Common myeloid progenitor, CD34-positive (primary cell): ENCODE measurements around the gene ZNF491.
"Not testable (repeated sequence)": the region's sequence is repeated elsewhere in the genome, so short reads cannot be mapped to it uniquely, and the experiment has no call there.

Experiments used
- CTCF ChIA-PET: fragments of 350-600 bp; sonication (Branson Sonifier 250); formaldehyde crosslinking; loops from one replicate; lab custom pipeline; 2021; ENCODE audit warnings: antibody characterized with exemption; lab: Charles Lee
- POLR2A ChIA-PET: fragments of 350-600 bp; sonication (Branson Sonifier 250); formaldehyde crosslinking; loops from one replicate; lab custom pipeline; 2021; ENCODE audit warnings: antibody characterized with exemption; lab: Charles Lee
- DNase-seq, 3 donors: peaks; one replicate each; pipeline versions ENCODE4 v3.0.0 to v3.0.0-alpha.2; 2013
- H3K27ac ChIP-seq, 2 experiments: 1 replicate in 1 of 2; 2 replicates in 1 of 2; pipeline ENCODE4 v1.7.0; 2013; ENCODE audit warnings: inconsistent platforms in 2 of 2, low read length in 2 of 2, mild to moderate bottlenecking in 2 of 2, low read depth in 1 of 2, moderate library complexity in 1 of 2; ENCODE audit not compliant: severe bottlenecking in 2 of 2, insufficient read depth in 1 of 2, poor library complexity in 1 of 2
- H3K27me3 ChIP-seq, 5 experiments: replicated peaks in 2 of 5; 1 replicate in 3 of 5; 2 replicates in 2 of 5; pipeline versions ENCODE4 v1.6.1 to v1.7.0; 2013; ENCODE audit warnings: low read length in 4 of 5, mild to moderate bottlenecking in 2 of 5, moderate library complexity in 2 of 5, inconsistent platforms in 1 of 5; ENCODE audit not compliant: insufficient read depth in 5 of 5, control insufficient read depth in 4 of 5
- H3K36me3 ChIP-seq, 4 experiments: 1 replicate in 2 of 4; 2 replicates in 2 of 4; pipeline versions ENCODE4 v1.6.1 to v1.7.0; 2013; ENCODE audit warnings: low read length in 3 of 4, control low read depth in 1 of 4, mild to moderate bottlenecking in 1 of 4; ENCODE audit not compliant: control insufficient read depth in 4 of 4, insufficient read depth in 4 of 4
- H3K4me1 ChIP-seq, 4 experiments: 1 replicate in 3 of 4; 2 replicates in 1 of 4; pipeline versions ENCODE4 v1.6.1 to v1.7.1; 2013; ENCODE audit warnings: low read length in 3 of 4, mild to moderate bottlenecking in 3 of 4, control low read depth in 1 of 4, inconsistent platforms in 1 of 4, moderate library complexity in 1 of 4; ENCODE audit not compliant: control insufficient read depth in 4 of 4, insufficient read depth in 4 of 4; ENCODE audit errors: control extremely low read depth in 1 of 4
- H3K4me3 ChIP-seq, 7 experiments: 1 replicate in 4 of 7; 2 replicates in 3 of 7; pipeline versions ENCODE4 v1.5.1 to v1.7.0; 2013; ENCODE audit warnings: mild to moderate bottlenecking in 7 of 7, low read length in 6 of 7, moderate library complexity in 6 of 7, inconsistent platforms in 2 of 7, low read depth in 2 of 7, control low read depth in 1 of 7; ENCODE audit not compliant: insufficient read depth in 4 of 7, control insufficient read depth in 1 of 7; ENCODE audit errors: extremely low read depth in 1 of 7
- H3K9me3 ChIP-seq, 5 experiments: 1 replicate in 4 of 5; 2 replicates in 1 of 5; pipeline versions ENCODE4 v1.6.1 to v1.7.1; 2013; ENCODE audit warnings: low read length in 4 of 5, mild to moderate bottlenecking in 2 of 5, inconsistent platforms in 1 of 5, low read depth in 1 of 5, moderate library complexity in 1 of 5; ENCODE audit not compliant: control insufficient read depth in 4 of 5, insufficient read depth in 2 of 5; ENCODE audit errors: control extremely low read depth in 1 of 5
- WGBS: methylation state at CpG from one replicate; pipeline ENCODE4 v1.1.5; 2013; ENCODE audit not compliant: insufficient coverage; 5-methylcytosine and 5-hydroxymethylcytosine counted together

The ZNF491 gene

GRCh38 chr19:11763611-11764010 lies 34.7 kb upstream of the ZNF491 start:
- peaks cover 0 to 10% (median 0%) of the 10 kb centered on the region in 5 experiments for H3K9me3 ChIP-seq
- ChIA-PET CTCF (no interaction called here), POLR2A (no interaction called here)
- no peak overlapping the region for H3K4me3 ChIP-seq
- DNase-seq: no peak
- peaks cover 0 to 18% (median 14%) of the 10 kb centered on the region in 4 experiments for H3K4me1 ChIP-seq
- no CpG with 5 or more reads among the region's 1 CpG for WGBS
- no peaks in the 10 kb centered on the region for H3K36me3 ChIP-seq
- H3K27me3 ChIP-seq: no peaks in the 10 kb centered on the region
- H3K27ac ChIP-seq: no peak overlapping the region

- Histone ChIP-seq H3K36me3 (no peaks in the 10 kb centered on the region), H3K4me3 (peak within 1 kb of the TSS; percentile 77 to 92 (median 88)), H3K9me3 (peaks cover 0 to 33% (median 15%) of the 10 kb centered on the region in 5 experiments), H3K4me1 (peaks cover 0 to 18% (median 14%) of the 10 kb centered on the region in 4 experiments), H3K27ac (peak within 1 kb of the TSS; percentile 58 to 80), H3K27me3 (no peaks in the 10 kb centered on the region)
- WGBS: 0% methylated on average over 52 of the region's 61 CpGs
- ChIA-PET CTCF (interaction anchor here (0.6 to 2.4 kb wide), 2 partner anchors 46 to 67 kb away, joined by 3 to 7 read pairs; no protein-coding TSS in a partner anchor), POLR2A (no interaction called here)
- peak; percentile 91 to 96 (median 95) for DNase-seq
Measured at GRCh38 chr19:11766597-11767591, 31.4 kb upstream of the ZNF491 start, which contains the start of gene ZNF441. ZNF441 (plus strand) TSS chr19:11767000; CDS start chr19:11767194, 194 bp downstream.

- Histone ChIP-seq H3K36me3 (peaks cover 0 to 3% (median 0%) of the 10 kb centered on the region in 4 experiments), H3K27ac (peak overlapping the region; percentile 58 to 80), H3K4me3 (peak overlapping the region; percentile 77 to 92 (median 88)), H3K9me3 (peaks cover 0 to 37% (median 15%) of the 10 kb centered on the region in 5 experiments), H3K27me3 (no peaks in the 10 kb centered on the region), H3K4me1 (peaks cover 0 to 18% (median 14%) of the 10 kb centered on the region in 4 experiments)
- DNase-seq: peak in 2 of 3 donors; percentile 40 to 58
- ChIA-PET CTCF (no interaction called here), POLR2A (interaction anchor here (0.6 to 0.9 kb wide), 2 partner anchors 125 to 189 kb away, joined by 3 to 6 read pairs; no protein-coding TSS in a partner anchor)
- whole genome bisulfite sequencing: 1% methylated on average over 11 of the region's 20 CpGs
Measured at GRCh38 chr19:11767633-11768133, 30.6 kb upstream of the ZNF491 start.

- WGBS: 89% methylated on average over 1 of the region's 4 CpGs
- H3K27ac ChIP-seq: no peak overlapping the region
- CTCF ChIA-PET: interaction anchor here (1.0 kb wide), 1 partner anchor 28 kb away, joined by 3 read pairs; no protein-coding TSS in a partner anchor
- H3K36me3 ChIP-seq: peaks cover 0 to 3% (median 0%) of the 10 kb centered on the region in 4 experiments
- H3K4me3 ChIP-seq: no peak overlapping the region
- peak in 1 of 3 donors; percentile 35 for DNase-seq
- no peaks in the 10 kb centered on the region for H3K27me3 ChIP-seq
- POLR2A ChIA-PET: no interaction called here
- H3K4me1 ChIP-seq: peaks cover 0 to 18% (median 14%) of the 10 kb centered on the region in 4 experiments
- H3K9me3 ChIP-seq: peaks cover 2 to 40% (median 18%) of the 10 kb centered on the region in 5 experiments
Measured at GRCh38 chr19:11769995-11770394, 28.3 kb upstream of the ZNF491 start.

GRCh38 chr19:11771520-11771919 lies 26.8 kb upstream of the ZNF491 start:
- H3K27me3 ChIP-seq, H3K36me3 ChIP-seq, H3K27ac ChIP-seq, POLR2A ChIA-PET, H3K4me3 ChIP-seq: not testable (repeated sequence)
- peaks cover 0 to 15% (median 13%) of the 10 kb centered on the region in 4 experiments for H3K4me1 ChIP-seq
- peaks cover 5 to 52% (median 24%) of the 10 kb centered on the region in 5 experiments for H3K9me3 ChIP-seq
- CTCF ChIA-PET: interaction anchor here (0.9 kb wide), 1 partner anchor 27 kb away, joined by 3 read pairs; the partner anchor contains the start of gene ZNF491
- no CpG with 5 or more reads among the region's 11 CpGs for WGBS
- peak in 1 of 3 donors; percentile 15 for DNase-seq

GRCh38 chr19:11776669-11777068 lies 21.7 kb upstream of the ZNF491 start:
- peaks cover 27 to 85% (median 48%) of the 10 kb centered on the region in 5 experiments for H3K9me3 ChIP-seq
- H3K4me1 ChIP-seq, H3K27ac ChIP-seq, H3K27me3 ChIP-seq, POLR2A ChIA-PET, H3K4me3 ChIP-seq, DNase-seq: not testable (repeated sequence)
- CTCF ChIA-PET: interaction anchor here (0.6 kb wide), 1 partner anchor 631 kb away, joined by 3 read pairs; no protein-coding TSS in a partner anchor
- WGBS: 100% methylated on average over 8 of the region's 11 CpGs
- peaks cover 25 to 51% (median 34%) of the 10 kb centered on the region in 4 experiments for H3K36me3 ChIP-seq
